Neural cell (in vitro differentiated cells): Measurements from ENCODE around the gene SYPL2. TPM values are rescaled to one million over a fixed set of nuclear protein-coding genes. Genes with fewer than 3 reads are reported as not detected.

ENCODE experiments used
- H2AFZ ChIP-seq: fragments of 200-600, 300-800 bp; sonication (generic), shearing (Covaris generic); 2 replicates; pipeline ENCODE4 v1.6.0; 2014; ENCODE audit warnings: low read depth, mild to moderate bottlenecking, antibody characterized with exemption, low read length, moderate library complexity
- H3F3A ChIP-seq: fragments of 200-600 bp; shearing (Covaris generic); 2 replicates; pipeline ENCODE4 v1.6.1; 2016; ENCODE audit warnings: mild to moderate bottlenecking, moderate library complexity, mixed read lengths, antibody characterized with exemption, low read length; ENCODE audit not compliant: insufficient read depth, poor library complexity, severe bottlenecking
- H3K27ac ChIP-seq: fragments of 200-600, 300-800 bp; sonication (generic), shearing (Covaris generic); 2 replicates; pipeline ENCODE4 v1.5.1; 2014; ENCODE audit warnings: mild to moderate bottlenecking, low read length, moderate library complexity
- H3K27me3 ChIP-seq: fragments of 300-800, 200-600 bp; sonication (generic), shearing (Covaris generic); 2 replicates; pipeline ENCODE4 v1.6.0; 2014; ENCODE audit warnings: mild to moderate bottlenecking, low read depth, low read length, moderate library complexity; ENCODE audit not compliant: insufficient read depth
- H3K36me3 ChIP-seq: fragments of 300-800, 200-600 bp; sonication (generic), shearing (Covaris generic); 2 replicates; pipeline ENCODE4 v1.5.1; 2014; ENCODE audit warnings: mild to moderate bottlenecking, antibody characterized with exemption, low read length, moderate library complexity; ENCODE audit not compliant: insufficient read depth
- H3K4me2 ChIP-seq: fragments of 300-800, 200-600 bp; sonication (generic), shearing (Covaris generic); 2 replicates; pipeline ENCODE4 v1.6.0; 2014; ENCODE audit warnings: mild to moderate bottlenecking, low read length
- H3K4me3 ChIP-seq: fragments of 300-800, 200-600 bp; sonication (generic), shearing (Covaris generic); 2 replicates; pipeline ENCODE4 v1.5.1; 2014; ENCODE audit warnings: mild to moderate bottlenecking, low read length, moderate library complexity
- H3K79me2 ChIP-seq: fragments of 200-600 bp; shearing (Covaris generic); replicated peaks from 2 replicates; pipeline ENCODE4 v1.6.0; 2014; ENCODE audit warnings: mild to moderate bottlenecking, low read length, moderate library complexity; ENCODE audit not compliant: insufficient read depth
- H3K9ac ChIP-seq: fragments of 300-800, 200-600 bp; sonication (generic), shearing (Covaris generic); 2 replicates; pipeline ENCODE4 v1.6.1; 2016; ENCODE audit warnings: mild to moderate bottlenecking, low read length, mixed read lengths
- H3K9me2 ChIP-seq: fragments of 200-600 bp; shearing (Covaris generic); 2 replicates; pipeline ENCODE4 v1.6.1; 2016; ENCODE audit warnings: mild to moderate bottlenecking, low read length, mixed read lengths; ENCODE audit not compliant: insufficient read depth
- H3K9me3 ChIP-seq: fragments of 200-600, 300-800 bp; sonication (generic), shearing (Covaris generic); 2 replicates; pipeline ENCODE4 v1.6.1; 2016; ENCODE audit warnings: mild to moderate bottlenecking, mixed run types, low read length, moderate library complexity, mixed read lengths
- H4K20me1 ChIP-seq: fragments of 200-600 bp; shearing (Covaris generic); 2 replicates; pipeline ENCODE4 v1.6.1; 2016; ENCODE audit warnings: mild to moderate bottlenecking, mixed run types; ENCODE audit not compliant: insufficient read depth
- EP300 ChIP-seq: fragments of 450-650 bp; conservative IDR thresholded peaks from 2 replicates; pipeline ENCODE4 v1.6.1; 2014; ENCODE audit warnings: antibody characterized with exemption, mild to moderate bottlenecking, moderate library complexity; ENCODE audit not compliant: poor library complexity, severe bottlenecking
- EZH2 ChIP-seq: fragments of 200-600, 300-800 bp; shearing (Covaris generic), sonication (generic); IDR thresholded peaks from 2 replicates; pipeline ENCODE4 v1.6.1; 2014; ENCODE audit warnings: antibody characterized with exemption, low read length, borderline replicate concordance, mild to moderate bottlenecking; ENCODE audit not compliant: insufficient read depth, poor library complexity, severe bottlenecking
- MXI1 ChIP-seq: fragments of 450-650 bp; conservative IDR thresholded peaks from 2 replicates; pipeline ENCODE4 v1.6.1; 2014; ENCODE audit warnings: antibody characterized with exemption, mild to moderate bottlenecking; ENCODE audit not compliant: poor library complexity, severe bottlenecking
- POLR2AphosphoS5 ChIP-seq: IDR thresholded peaks from 2 replicates; pipeline ENCODE4 v1.6.1; 2012
- RAD21 ChIP-seq: fragments of 450-650 bp; conservative IDR thresholded peaks from 2 replicates; pipeline ENCODE4 v1.6.1; 2014; ENCODE audit warnings: antibody characterized with exemption, mild to moderate bottlenecking, moderate library complexity
- REST ChIP-seq: IDR thresholded peaks from 2 replicates; pipeline ENCODE4 v1.6.1; 2012; ENCODE audit warnings: borderline replicate concordance
- SMC3 ChIP-seq: fragments of 450-650 bp; conservative IDR thresholded peaks from 2 replicates; pipeline ENCODE4 v1.6.1; 2014; ENCODE audit warnings: antibody characterized with exemption, mild to moderate bottlenecking, moderate library complexity; ENCODE audit not compliant: poor library complexity
- TAF1 ChIP-seq: IDR thresholded peaks from 2 replicates; pipeline ENCODE4 v1.6.1; 2012; ENCODE audit warnings: low read depth
- polyA plus RNA-seq: library from polyadenylated mRNA; depleted of rRNA; stranded (reverse); fragments of >200 nt; gene quantifications from 2 replicates; pipeline ENCODE4 v1.2.3, GENCODE V29; 2014
- TF ChIP-seq, protein P1 (sequence below): fragments of 450-650 bp; IDR thresholded peaks from 2 replicates; pipeline ENCODE4 v1.5.1; 2014; ENCODE audit warnings: antibody characterized with exemption, mild to moderate bottlenecking, moderate library complexity; ENCODE audit not compliant: poor library complexity, severe bottlenecking

Gene SYPL2
- polyA plus RNA-seq, 1 donor from 2014 or later: not detected

GRCh38 chr1:109493805-109494539 is 27.6 kb downstream of the SYPL2 start, which contains the start of gene CYB561D1:
Gene CYB561D1 (plus strand): TSS chr1:109494094. CDS start chr1:109494140, 46 bp downstream.
- Histone ChIP-seq H3K9ac (peak within 1 kb of the TSS; percentile 69), H3K36me3 (no peaks in the 10 kb centered on the region), H3K27ac (peak within 1 kb of the TSS; percentile 42), H4K20me1 (no peaks in the 10 kb centered on the region), H3K4me3 (peak within 1 kb of the TSS; percentile 95), H2AFZ (peak within 1 kb of the TSS; percentile 80), H3K9me3 (no peaks in the 10 kb centered on the region), H3F3A (no peaks in the 10 kb centered on the region), H3K4me2 (peak within 1 kb of the TSS; percentile 48), H3K79me2 (no peaks in the 10 kb centered on the region), H3K27me3 (no peaks in the 10 kb centered on the region), H3K9me2 (no peaks in the 10 kb centered on the region)
- TF ChIP-seq TAF1: peak; percentile 48
- TF ChIP-seq POLR2AphosphoS5: peak; percentile 59
- TF ChIP-seq REST: no peak
- TF ChIP-seq EZH2: no peak
- TF ChIP-seq MXI1: peak; percentile 91
- peak; percentile 79 for TF ChIP-seq SMC3
- TF ChIP-seq EP300: peak; percentile 32
- peak; percentile 68 for TF ChIP-seq RAD21
- TF ChIP-seq, protein P1, sequence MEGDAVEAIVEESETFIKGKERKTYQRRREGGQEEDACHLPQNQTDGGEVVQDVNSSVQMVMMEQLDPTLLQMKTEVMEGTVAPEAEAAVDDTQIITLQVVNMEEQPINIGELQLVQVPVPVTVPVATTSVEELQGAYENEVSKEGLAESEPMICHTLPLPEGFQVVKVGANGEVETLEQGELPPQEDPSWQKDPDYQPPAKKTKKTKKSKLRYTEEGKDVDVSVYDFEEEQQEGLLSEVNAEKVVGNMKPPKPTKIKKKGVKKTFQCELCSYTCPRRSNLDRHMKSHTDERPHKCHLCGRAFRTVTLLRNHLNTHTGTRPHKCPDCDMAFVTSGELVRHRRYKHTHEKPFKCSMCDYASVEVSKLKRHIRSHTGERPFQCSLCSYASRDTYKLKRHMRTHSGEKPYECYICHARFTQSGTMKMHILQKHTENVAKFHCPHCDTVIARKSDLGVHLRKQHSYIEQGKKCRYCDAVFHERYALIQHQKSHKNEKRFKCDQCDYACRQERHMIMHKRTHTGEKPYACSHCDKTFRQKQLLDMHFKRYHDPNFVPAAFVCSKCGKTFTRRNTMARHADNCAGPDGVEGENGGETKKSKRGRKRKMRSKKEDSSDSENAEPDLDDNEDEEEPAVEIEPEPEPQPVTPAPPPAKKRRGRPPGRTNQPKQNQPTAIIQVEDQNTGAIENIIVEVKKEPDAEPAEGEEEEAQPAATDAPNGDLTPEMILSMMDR: peak; percentile 96

- no peaks in the 10 kb centered on the region for H3K36me3 ChIP-seq
Observed at GRCh38 chr1:109495738-109496137, 29.4 kb downstream of the SYPL2 start.

More at GRCh38 chr1:109495738-109496137, 29.4 kb downstream of the SYPL2 start:
- TF ChIP-seq, protein P1: no peak
- TF ChIP-seq REST (no peak), EZH2 (no peak), EP300 (no peak), SMC3 (no peak), POLR2AphosphoS5 (no peak), RAD21 (no peak)
- Histone ChIP-seq H3K9me3 (no peaks in the 10 kb centered on the region), H2AFZ (no peak overlapping the region), H3K9ac (no peak overlapping the region), H3K79me2 (no peaks in the 10 kb centered on the region), H3K4me2 (no peak overlapping the region), H3F3A (no peaks in the 10 kb centered on the region), H3K9me2 (no peaks in the 10 kb centered on the region), H3K4me3 (no peak overlapping the region), H3K27ac (no peak overlapping the region), H4K20me1 (no peaks in the 10 kb centered on the region), H3K27me3 (no peaks in the 10 kb centered on the region)
